ENCODE measurements around the gene NXPE3. TPM values are rescaled to one million over a fixed set of nuclear protein-coding genes. Genes with fewer than 3 reads are reported as not detected.

Gene NXPE3
- total RNA-seq, 2 experiments from 2014 or later = 16.7 to 64.3 TPM

DNA sequence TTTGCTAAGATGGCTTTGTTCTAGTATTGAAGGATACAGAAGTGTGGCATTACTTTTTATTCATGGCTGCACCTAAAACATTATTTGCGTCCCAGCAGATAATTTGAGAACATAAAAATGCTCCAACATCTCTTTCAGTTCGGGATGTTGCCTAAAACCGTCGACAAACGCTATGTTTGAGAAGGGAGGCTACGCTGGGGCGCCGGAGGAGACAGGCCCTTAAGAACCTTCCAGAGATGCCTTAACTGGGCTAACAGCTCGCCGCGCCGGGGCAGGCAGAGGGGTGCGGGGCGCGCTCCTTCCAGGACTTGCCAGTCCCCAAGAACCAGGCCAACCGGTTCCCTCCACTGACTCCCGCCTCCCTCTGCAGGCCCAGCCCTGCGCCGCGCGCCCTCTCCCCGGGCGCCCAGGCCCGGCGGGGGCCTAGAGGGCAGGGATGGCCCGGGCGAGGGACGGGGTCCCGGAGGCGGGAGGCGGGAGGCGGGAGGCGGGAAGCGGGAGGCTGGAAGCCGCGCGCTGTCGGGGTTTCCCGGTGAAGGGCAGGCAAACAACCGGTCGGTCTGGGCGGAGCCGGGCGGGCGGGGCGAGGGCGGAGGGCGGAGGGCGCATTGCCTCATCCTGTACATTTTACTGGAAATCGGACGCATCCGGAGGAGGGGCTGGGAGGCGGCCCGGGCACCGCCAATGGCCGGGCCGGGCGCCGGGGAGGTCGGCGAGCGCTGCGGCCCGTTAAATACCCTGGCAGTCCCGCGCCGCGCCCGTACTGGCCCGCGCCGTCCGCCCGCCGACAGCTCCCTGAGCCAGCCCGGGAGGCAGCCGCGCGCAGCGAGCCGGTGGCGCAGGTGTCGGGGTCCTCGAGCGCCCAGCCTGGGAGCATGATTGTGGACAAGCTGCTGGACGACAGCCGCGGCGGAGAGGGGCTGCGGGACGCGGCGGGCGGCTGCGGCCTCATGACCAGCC, 70.0 kb downstream of the NXPE3 start, which contains the start of gene NFKBIZ:
NFKBIZ (plus strand) TSS at position 761 of the 960 bp plus-strand sequence; CDS start at position 876, 115 bp downstream.
- H3K9me3 ChIP-seq (ENCODE audit: low read length) = no peaks in the 10 kb centered on the region
- H3K9me2 ChIP-seq (ENCODE audit: insufficient read depth, low read length) = no peaks in the 10 kb centered on the region
- intact Hi-C loops (cut with micrococcal nuclease; ENCODE audit: unreplicated experiment) = loop anchor here (1.0 to 2.0 kb wide), 5 partner anchors 22 to 375 kb away; no protein-coding TSS in a partner anchor
- peaks cover 24% of the 10 kb centered on the region for H3K79me2 ChIP-seq (ENCODE audit: insufficient read depth, low read depth, low read length)
- peaks cover 29% of the 10 kb centered on the region for H3K36me3 ChIP-seq (ENCODE audit: insufficient read depth, low read length)
- POLR2A ChIA-PET = interaction anchor here (0.5 to 2.6 kb wide), 21 partner anchors 9 to 1558 kb away, joined by 3 to 13 read pairs (median 3); no protein-coding TSS in a partner anchor
- H3K27ac ChIP-seq (ENCODE audit: low read depth, low read length, poor library complexity, severe bottlenecking) = peak within 1 kb of the TSS; percentile 60
- BruUV-seq (replicated peaks) = no TSS peak
- CTCF ChIA-PET (ENCODE audit: unreplicated experiment) = interaction anchor here (0.9 to 1.2 kb wide), 3 partner anchors 19 to 380 kb away, joined by 3 read pairs; no protein-coding TSS in a partner anchor
- peak within 1 kb of the TSS; percentile 84 for H2AFZ ChIP-seq (ENCODE audit: low read length)
- peak; percentile 90 for DNase-seq (ENCODE audit: low spot score)
- peak within 1 kb of the TSS; percentile 85 for H3K4me3 ChIP-seq (ENCODE audit: low read depth, low read length, poor library complexity, severe bottlenecking)
- peaks cover 14% of the 10 kb centered on the region; the same call in 1 of the 2 replicates for H4K20me1 ChIP-seq (ENCODE audit: insufficient read depth, low read length)
- H3K4me2 ChIP-seq (ENCODE audit: low read length) = peak within 1 kb of the TSS; percentile 98
- TF ChIP-seq, protein P1, sequence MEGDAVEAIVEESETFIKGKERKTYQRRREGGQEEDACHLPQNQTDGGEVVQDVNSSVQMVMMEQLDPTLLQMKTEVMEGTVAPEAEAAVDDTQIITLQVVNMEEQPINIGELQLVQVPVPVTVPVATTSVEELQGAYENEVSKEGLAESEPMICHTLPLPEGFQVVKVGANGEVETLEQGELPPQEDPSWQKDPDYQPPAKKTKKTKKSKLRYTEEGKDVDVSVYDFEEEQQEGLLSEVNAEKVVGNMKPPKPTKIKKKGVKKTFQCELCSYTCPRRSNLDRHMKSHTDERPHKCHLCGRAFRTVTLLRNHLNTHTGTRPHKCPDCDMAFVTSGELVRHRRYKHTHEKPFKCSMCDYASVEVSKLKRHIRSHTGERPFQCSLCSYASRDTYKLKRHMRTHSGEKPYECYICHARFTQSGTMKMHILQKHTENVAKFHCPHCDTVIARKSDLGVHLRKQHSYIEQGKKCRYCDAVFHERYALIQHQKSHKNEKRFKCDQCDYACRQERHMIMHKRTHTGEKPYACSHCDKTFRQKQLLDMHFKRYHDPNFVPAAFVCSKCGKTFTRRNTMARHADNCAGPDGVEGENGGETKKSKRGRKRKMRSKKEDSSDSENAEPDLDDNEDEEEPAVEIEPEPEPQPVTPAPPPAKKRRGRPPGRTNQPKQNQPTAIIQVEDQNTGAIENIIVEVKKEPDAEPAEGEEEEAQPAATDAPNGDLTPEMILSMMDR (conservative IDR thresholded peaks at IDR 0.05; ENCODE audit: low read length) = no peak
- TF ChIP-seq EZH2phosphoT487 (IDR thresholded peaks at IDR 0.05; ENCODE audit: borderline replicate concordance, low read depth, low read length) = no peak
- peaks cover 36% of the 10 kb centered on the region for H3K4me1 ChIP-seq (ENCODE audit: insufficient read depth, low read length, poor library complexity, severe bottlenecking)

DNA sequence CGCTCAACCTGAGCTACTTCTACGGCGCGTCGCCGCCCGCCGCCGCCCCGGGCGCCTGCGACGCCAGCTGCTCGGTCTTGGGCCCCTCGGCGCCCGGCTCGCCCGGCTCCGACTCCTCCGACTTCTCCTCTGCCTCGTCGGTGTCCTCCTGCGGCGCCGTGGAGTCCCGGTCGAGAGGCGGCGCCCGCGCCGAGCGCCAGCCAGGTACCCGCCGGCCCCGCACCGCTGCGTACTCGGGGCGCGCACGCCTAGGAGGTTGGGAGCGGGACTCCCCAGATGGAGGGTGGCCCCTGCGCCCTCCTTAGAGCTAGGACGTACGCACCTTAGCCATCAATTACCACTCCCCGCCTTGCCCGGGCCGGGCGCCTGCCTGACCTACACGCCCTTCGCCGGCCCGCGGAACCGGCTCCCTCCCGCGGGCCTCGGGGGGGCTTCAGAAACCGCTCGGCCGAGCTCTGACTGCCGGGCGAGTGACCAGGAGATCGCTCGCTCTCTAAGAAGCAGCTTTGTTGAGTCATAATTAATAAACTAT, 70.8 kb downstream of the NXPE3 start:
- Histone ChIP-seq H3K4me1 (ENCODE audit: insufficient read depth, low read length, poor library complexity, severe bottlenecking) (peaks cover 36% of the 10 kb centered on the region), H3K9me3 (ENCODE audit: low read length) (no peaks in the 10 kb centered on the region), H3K27ac (ENCODE audit: low read depth, low read length, poor library complexity, severe bottlenecking) (peak overlapping the region; percentile 60), H3K36me3 (ENCODE audit: insufficient read depth, low read length) (peaks cover 37% of the 10 kb centered on the region), H3K4me2 (ENCODE audit: low read length) (peak overlapping the region; percentile 98), H4K20me1 (ENCODE audit: insufficient read depth, low read length) (peaks cover 14% of the 10 kb centered on the region; the same call in 1 of the 2 replicates), H3K4me3 (ENCODE audit: low read depth, low read length, poor library complexity, severe bottlenecking) (peak overlapping the region; percentile 85), H2AFZ (ENCODE audit: low read length) (peak overlapping the region; percentile 38; the same call in 1 of the 2 replicates), H3K9me2 (ENCODE audit: insufficient read depth, low read length) (no peaks in the 10 kb centered on the region), H3K79me2 (ENCODE audit: insufficient read depth, low read depth, low read length) (peaks cover 24% of the 10 kb centered on the region)
- intact Hi-C loops (cut with micrococcal nuclease; ENCODE audit: unreplicated experiment) = loop anchor here (1.0 to 2.0 kb wide), 5 partner anchors 22 to 375 kb away; no protein-coding TSS in a partner anchor
- ChIA-PET POLR2A (interaction anchor here (0.6 to 2.6 kb wide), 18 partner anchors 8 to 459 kb away, joined by 3 to 13 read pairs (median 5); no protein-coding TSS in a partner anchor), CTCF (ENCODE audit: unreplicated experiment) (interaction anchor here (0.7 to 1.0 kb wide), 3 partner anchors 20 to 380 kb away, joined by 3 read pairs; no protein-coding TSS in a partner anchor)
- TF ChIP-seq, protein P1 (conservative IDR thresholded peaks at IDR 0.05; ENCODE audit: low read length) = peak; percentile 55
- TF ChIP-seq EZH2phosphoT487 (IDR thresholded peaks at IDR 0.05; ENCODE audit: borderline replicate concordance, low read depth, low read length) = no peak
- no TSS peak for BruUV-seq (replicated peaks)
- peak; percentile 81 for DNase-seq (ENCODE audit: low spot score)
